GM12891 (cell line): ENCODE measurements around the gene SPATA32.

Experiments
- POLR2A ChIP-seq: IDR thresholded peaks from 2 replicates; pipeline ENCODE4 v1.6.1; 2011; ENCODE audit warnings: low read depth, low read length, control low read depth
- POLR2AphosphoS5 ChIP-seq: IDR thresholded peaks from 2 replicates; pipeline ENCODE4 v1.6.1; 2011; ENCODE audit warnings: low read depth, low read length, control low read depth

DNA sequence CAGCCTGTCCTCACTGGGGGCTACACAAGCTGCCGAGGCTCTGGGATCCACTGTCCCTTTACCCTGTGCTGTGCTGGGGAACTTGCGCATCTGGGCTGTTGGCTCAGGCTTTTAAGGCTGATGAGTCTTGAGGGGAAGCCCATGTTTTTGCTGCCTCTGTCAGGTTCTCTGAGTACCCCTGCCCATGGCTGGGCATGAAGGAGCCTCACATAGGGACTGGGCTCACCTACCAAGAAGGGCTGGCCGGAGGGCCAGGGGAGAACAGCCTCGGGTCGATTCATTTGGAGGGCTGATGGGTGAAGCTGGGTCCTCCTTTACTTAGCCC, 25.6 kb downstream of the SPATA32 start:
- TF ChIP-seq POLR2A: no peak
- TF ChIP-seq POLR2AphosphoS5: no peak
